ENCODE data around the gene PCP4. TPM values are rescaled to one million over a fixed set of nuclear protein-coding genes. Genes with fewer than 3 reads are reported as not detected.

PCP4 gene
- polyA plus RNA-seq, 1 donor (not counting 4 experiments of a cell fraction or from before 2014, with no cell fraction given) = not detected

GRCh38 chr21:39969691-39970364 lies 102.6 kb downstream of the PCP4 start:
- Histone ChIP-seq H3K9me1 (ENCODE audit: control insufficient read depth, extremely low read depth, insufficient read depth, low read length) (no peaks in the 10 kb centered on the region), H2AFZ (ENCODE audit: control insufficient read depth, low read length) (no peak overlapping the region), H3K4me2 (ENCODE audit: control insufficient read depth, extremely low read depth, insufficient read depth, low read depth, low read length) (no peak overlapping the region), H3K9me3 (ENCODE audit: control insufficient read depth, low read depth, low read length) (peaks cover 3% of the 10 kb centered on the region), H3K4me3 (ENCODE audit: control insufficient read depth in 2 of 3, extremely low read depth in 1 of 3, insufficient read depth in 2 of 3, low read depth in 1 of 3, low read length in 3 of 3) (no peak overlapping the region), H3K36me3 (ENCODE audit: control insufficient read depth in 2 of 2, extremely low read depth in 1 of 2, insufficient read depth in 2 of 2, low read length in 2 of 2) (no peaks in the 10 kb centered on the region), H3K9ac (ENCODE audit: control insufficient read depth, extremely low read depth, insufficient read depth, low read length) (no peak overlapping the region), H3K27ac (ENCODE audit: control insufficient read depth, insufficient read depth, low read length) (no peak overlapping the region), H4K20me1 (ENCODE audit: control insufficient read depth, extremely low read depth, insufficient read depth, low read length) (no peaks in the 10 kb centered on the region), H3K79me2 (ENCODE audit: control insufficient read depth, insufficient read depth, low read length) (no peaks in the 10 kb centered on the region), H3K27me3 (ENCODE audit: control insufficient read depth, extremely low read depth, insufficient read depth, low read length) (no peaks in the 10 kb centered on the region), H3K4me1 (ENCODE audit: control insufficient read depth, extremely low read depth, insufficient read depth, low read length) (no peaks in the 10 kb centered on the region)
- TF ChIP-seq CTCF (optimal IDR thresholded peaks at IDR 0.05 in 1 of 3, IDR thresholded peaks at IDR 0.05 in 1 of 3, conservative IDR thresholded peaks at IDR 0.05 in 1 of 3; ENCODE audit: extremely low read depth in 1 of 3, insufficient read depth in 2 of 3, low read length in 3 of 3) (no peak), EZH2 (IDR thresholded peaks at IDR 0.05; ENCODE audit: low read length) (no peak)
- DNase-seq (ENCODE audit: low read depth, low spot score) (no peak), FAIRE-seq (no peak)
- dilution Hi-C loops (cut with MboI; ENCODE audit: extremely low pct_ligation_motif_present, low sequenced_read_pairs) = no loop called here

GRCh38 chr21:39971956-39972355 lies 104.7 kb downstream of the PCP4 start:
- H3K9me1 ChIP-seq (ENCODE audit: control insufficient read depth, extremely low read depth, insufficient read depth, low read length) = no peaks in the 10 kb centered on the region
- no peak overlapping the region for H2AFZ ChIP-seq (ENCODE audit: control insufficient read depth, low read length)
- dilution Hi-C loops (cut with MboI; ENCODE audit: extremely low pct_ligation_motif_present, low sequenced_read_pairs) = no loop called here

More at GRCh38 chr21:39971956-39972355, 104.7 kb downstream of the PCP4 start:
- FAIRE-seq = no peak
- no peak for DNase-seq (ENCODE audit: low read depth, low spot score)
- Histone ChIP-seq H3K4me3 (ENCODE audit: control insufficient read depth in 2 of 3, extremely low read depth in 1 of 3, insufficient read depth in 2 of 3, low read depth in 1 of 3, low read length in 3 of 3) (no peak overlapping the region), H4K20me1 (ENCODE audit: control insufficient read depth, extremely low read depth, insufficient read depth, low read length) (no peaks in the 10 kb centered on the region), H3K9me3 (ENCODE audit: control insufficient read depth, low read depth, low read length) (peaks cover 3% of the 10 kb centered on the region), H3K4me1 (ENCODE audit: control insufficient read depth, extremely low read depth, insufficient read depth, low read length) (no peaks in the 10 kb centered on the region), H3K36me3 (ENCODE audit: control insufficient read depth in 2 of 2, extremely low read depth in 1 of 2, insufficient read depth in 2 of 2, low read length in 2 of 2) (no peaks in the 10 kb centered on the region), H3K79me2 (ENCODE audit: control insufficient read depth, insufficient read depth, low read length) (no peaks in the 10 kb centered on the region), H3K27ac (ENCODE audit: control insufficient read depth, insufficient read depth, low read length) (no peak overlapping the region), H3K4me2 (ENCODE audit: control insufficient read depth, extremely low read depth, insufficient read depth, low read depth, low read length) (no peak overlapping the region), H3K27me3 (ENCODE audit: control insufficient read depth, extremely low read depth, insufficient read depth, low read length) (no peaks in the 10 kb centered on the region), H3K9ac (ENCODE audit: control insufficient read depth, extremely low read depth, insufficient read depth, low read length) (no peak overlapping the region)
- TF ChIP-seq EZH2 (IDR thresholded peaks at IDR 0.05; ENCODE audit: low read length) = no peak
- TF ChIP-seq CTCF (optimal IDR thresholded peaks at IDR 0.05 in 1 of 3, IDR thresholded peaks at IDR 0.05 in 1 of 3, conservative IDR thresholded peaks at IDR 0.05 in 1 of 3; ENCODE audit: extremely low read depth in 1 of 3, insufficient read depth in 2 of 3, low read length in 3 of 3) = no peak

All from keratinocyte (primary cell).